DND-41 (cell line): ENCODE measurements around the gene MINK1.
A peak's percentile ranks its signal among the peaks of the same experiment; 100 is the strongest.

Experiments
- ATAC-seq: fragments of 200-7000 bp; cut with Tn5 transposase; 3 replicates; pipeline ENCODE4 v1.9.1; 2021; ENCODE audit warnings: low read depth; ENCODE audit not compliant: insufficient read depth
- DNase-seq: peaks from one replicate; pipeline ENCODE4 v3.0.0-alpha.2; 2020
- H2AFZ ChIP-seq: 2 replicates; pipeline ENCODE4 v1.6.0; 2012; ENCODE audit warnings: low read depth, low read length
- H3K27ac ChIP-seq: 2 replicates; pipeline ENCODE4 v1.5.1; 2012; ENCODE audit warnings: low read length, inconsistent platforms
- H3K27me3 ChIP-seq: fragments of 200-600 bp; sonication (generic); 2 replicates; pipeline ENCODE4 v1.6.0; 2012; ENCODE audit warnings: low read length, mild to moderate bottlenecking, inconsistent platforms; ENCODE audit not compliant: insufficient read depth, poor library complexity
- H3K36me3 ChIP-seq: 2 replicates; pipeline ENCODE4 v1.5.1; 2012; ENCODE audit warnings: low read length, inconsistent platforms; ENCODE audit not compliant: insufficient read depth
- H3K4me1 ChIP-seq: 2 replicates; pipeline ENCODE4 v1.5.1; 2012; ENCODE audit warnings: mild to moderate bottlenecking, low read length; ENCODE audit not compliant: insufficient read depth
- H3K4me2 ChIP-seq: 2 replicates; pipeline ENCODE4 v1.6.0; 2012; ENCODE audit warnings: mild to moderate bottlenecking, moderate library complexity, low read length, inconsistent platforms; ENCODE audit not compliant: insufficient read depth
- H3K4me3 ChIP-seq, 2 experiments: fragments of 200-600 bp in 1 of 2; shearing (Covaris generic) in 1 of 2; 2 replicates each; pipeline ENCODE4 v1.5.1; 2012 to 2016; ENCODE audit warnings: inconsistent platforms in 2 of 2, low read length in 2 of 2, mild to moderate bottlenecking in 2 of 2, low read depth in 1 of 2, moderate library complexity in 1 of 2
- H3K79me2 ChIP-seq: 2 replicates; pipeline ENCODE4 v1.6.0; 2012; ENCODE audit warnings: low read length, inconsistent platforms; ENCODE audit not compliant: insufficient read depth
- H3K9ac ChIP-seq: 2 replicates; pipeline ENCODE4 v1.6.0; 2012; ENCODE audit warnings: low read depth, mild to moderate bottlenecking, inconsistent platforms, low read length, moderate library complexity
- H3K9me3 ChIP-seq: 2 replicates; pipeline ENCODE4 v1.5.1; 2012; ENCODE audit warnings: low read length, moderate library complexity, mild to moderate bottlenecking, inconsistent platforms; ENCODE audit not compliant: insufficient read depth, severe bottlenecking
- H4K20me1 ChIP-seq: 2 replicates; pipeline ENCODE4 v1.6.0; 2012; ENCODE audit warnings: low read length; ENCODE audit not compliant: insufficient read depth
- CTCF ChIP-seq: IDR thresholded peaks from 2 replicates; pipeline ENCODE4 v1.5.1; 2012; ENCODE audit warnings: borderline replicate concordance, low read length, moderate library complexity, mild to moderate bottlenecking; ENCODE audit not compliant: poor library complexity, severe bottlenecking; ENCODE audit errors: extremely low read depth
- EZH2 ChIP-seq: IDR thresholded peaks from 3 replicates; pipeline ENCODE4 v1.6.1; 2012; ENCODE audit warnings: borderline replicate concordance, low read depth, mild to moderate bottlenecking, moderate library complexity, low read length, inconsistent platforms; ENCODE audit not compliant: severe bottlenecking

The MINK1 gene

GRCh38 chr17:4833178-4833940 lies at the start of gene MINK1:
Gene MINK1, plus strand, starts transcription at chr17:4833340. Its CDS starts 244 bp downstream, at chr17:4833584.
- Histone ChIP-seq H3K9ac (peak within 1 kb of the TSS; percentile 82), H3K79me2 (peaks cover 43% of the 10 kb centered on the region), H4K20me1 (peaks cover 39% of the 10 kb centered on the region), H3K4me3 (peak within 1 kb of the TSS; percentile 76 to 89), H3K27ac (peak within 1 kb of the TSS; percentile 64), H3K27me3 (no peaks in the 10 kb centered on the region), H2AFZ (peak within 1 kb of the TSS; percentile 77), H3K4me1 (peaks cover 21% of the 10 kb centered on the region), H3K9me3 (no peaks in the 10 kb centered on the region), H3K36me3 (peaks cover 6% of the 10 kb centered on the region; the same call in 1 of the 2 replicates), H3K4me2 (peak within 1 kb of the TSS; percentile 94)
- TF ChIP-seq EZH2 (no peak), CTCF (no peak)
- DNase-seq, result peak; percentile 90
- peak; percentile 84 for ATAC-seq

- Histone ChIP-seq H3K36me3 (no peaks in the 10 kb centered on the region), H3K27ac (no peak overlapping the region), H3K4me1 (peaks cover 16% of the 10 kb centered on the region), H2AFZ (no peak overlapping the region), H4K20me1 (no peaks in the 10 kb centered on the region), H3K4me3 (no peak overlapping the region), H3K9me3 (no peaks in the 10 kb centered on the region), H3K27me3 (peaks cover under 1% of the 10 kb centered on the region), H3K9ac (no peak overlapping the region), H3K4me2 (no peak overlapping the region), H3K79me2 (peaks cover 2% of the 10 kb centered on the region; the same call in 1 of the 2 replicates)
- ATAC-seq (no peak), DNase-seq (no peak)
- TF ChIP-seq CTCF (no peak), EZH2 (no peak)
Measured at GRCh38 chr17:4785311-4786105, 47.6 kb upstream of the MINK1 start.

GRCh38 chr17:4786106-4786511 lies 47.0 kb upstream of the MINK1 start, which contains the start of gene VMO1:
Gene VMO1, minus strand, starts transcription at chr17:4786364. Its CDS starts 12 bp downstream, at chr17:4786352.
- Histone ChIP-seq H3K27me3 (no peaks in the 10 kb centered on the region), H3K4me2 (no peak within 1 kb of the TSS), H3K36me3 (no peaks in the 10 kb centered on the region), H2AFZ (no peak within 1 kb of the TSS), H3K9ac (no peak within 1 kb of the TSS), H4K20me1 (no peaks in the 10 kb centered on the region), H3K27ac (no peak within 1 kb of the TSS), H3K4me1 (peaks cover 20% of the 10 kb centered on the region), H3K4me3 (no peak within 1 kb of the TSS), H3K9me3 (no peaks in the 10 kb centered on the region), H3K79me2 (peaks cover 2% of the 10 kb centered on the region; the same call in 1 of the 2 replicates)
- TF ChIP-seq CTCF (no peak), EZH2 (no peak)
- ATAC-seq (no peak), DNase-seq (no peak)
